ENCODE results near the gene FARP1. TPM values are rescaled to one million over a fixed set of nuclear protein-coding genes. Genes with fewer than 3 reads are reported as not detected.

Gene FARP1
- total and polyA plus RNA-seq, 4 experiments from 2014 or later: 0.26 to 1.5 (median 0.42) TPM; not detected in 1

GRCh38 chr13:98475522-98475921 is 332.6 kb downstream of the FARP1 start:
- Histone ChIP-seq H3K4me3 (ENCODE audit: low read length in 2 of 2) (no peak overlapping the region), H3K27me3 (ENCODE audit: insufficient read depth, low read length) (no peaks in the 10 kb centered on the region), H3K9me3 (ENCODE audit: control insufficient read depth in 1 of 2, low read length in 2 of 2) (no peaks in the 10 kb centered on the region), H3K27ac (ENCODE audit: low read depth, low read length) (peak overlapping the region; percentile 60), H3K36me3 (ENCODE audit: insufficient read depth, low read length) (peaks cover 36% of the 10 kb centered on the region), H3K4me1 (ENCODE audit: insufficient read depth, low read length) (peaks cover 48% of the 10 kb centered on the region)
- intact Hi-C loops (cut with micrococcal nuclease): loop anchor here (5.0 kb wide), 2 partner anchors 42 to 1022 kb away; no protein-coding TSS in a partner anchor
- Mint-ChIP-seq H3K4me3 (peak overlapping the region in 1 of 8 donors; percentile 20), H3K27ac (peak overlapping the region; percentile 53 to 93 (median 78)), H3K4me1 (peaks cover 44 to 67% (median 58%) of the 10 kb centered on the region in 4 donors), H3K27me3 (no peaks in the 10 kb centered on the region), H3K9me3 (peaks cover 0 to 4% (median 0%) of the 10 kb centered on the region in 8 donors), H3K36me3 (peaks cover 36 to 52% of the 10 kb centered on the region in 2 donors)
- POLR2A ChIA-PET (ENCODE audit: partially characterized antibody): interaction anchor here (1.1 to 3.2 kb wide), 9 partner anchors 9 to 100 kb away, joined by 3 to 27 read pairs (median 11); no protein-coding TSS in a partner anchor
- CTCF ChIA-PET (ENCODE audit: partially characterized antibody): interaction anchor here (0.7 to 1.8 kb wide), 5 partner anchors 9 to 178 kb away, joined by 3 to 6 read pairs (median 4); no protein-coding TSS in a partner anchor
- no peak for DNase-seq

- ChIA-PET POLR2A (ENCODE audit: partially characterized antibody) (interaction anchor here (0.6 to 3.2 kb wide), 13 partner anchors 8 to 100 kb away, joined by 3 to 27 read pairs (median 5); no protein-coding TSS in a partner anchor), CTCF (ENCODE audit: partially characterized antibody) (interaction anchor here (0.7 to 1.8 kb wide), 6 partner anchors 9 to 177 kb away, joined by 3 to 6 read pairs (median 4); no protein-coding TSS in a partner anchor)
- peak overlapping the region in 7 of 8 donors; percentile 63 to 80 (median 74) for H3K4me3 Mint-ChIP-seq
- Histone ChIP-seq H3K9me3 (ENCODE audit: control insufficient read depth in 1 of 2, low read length in 2 of 2) (no peaks in the 10 kb centered on the region), H3K4me1 (ENCODE audit: insufficient read depth, low read length) (peaks cover 54% of the 10 kb centered on the region), H3K36me3 (ENCODE audit: insufficient read depth, low read length) (peaks cover 34% of the 10 kb centered on the region), H3K27me3 (ENCODE audit: insufficient read depth, low read length) (no peaks in the 10 kb centered on the region), H3K27ac (ENCODE audit: low read depth, low read length) (peak overlapping the region; percentile 78), H3K4me3 (ENCODE audit: low read length in 2 of 2) (peak overlapping the region in 1 of 2 donors; percentile 1)
- H3K27ac Mint-ChIP-seq: peak overlapping the region; percentile 83 to 98 (median 96)
- intact Hi-C loops (cut with micrococcal nuclease): loop anchor here (1.0 to 5.0 kb wide), 7 partner anchors 9 to 1021 kb away; no protein-coding TSS in a partner anchor
- peaks cover 36 to 51% of the 10 kb centered on the region in 2 donors for H3K36me3 Mint-ChIP-seq
- H3K4me1 Mint-ChIP-seq: peaks cover 48 to 69% (median 61%) of the 10 kb centered on the region in 4 donors
- peak in 1 of 5 donors; percentile 89 for DNase-seq
- peaks cover 0 to 4% (median 0%) of the 10 kb centered on the region in 8 donors for H3K9me3 Mint-ChIP-seq
- no peaks in the 10 kb centered on the region for H3K27me3 Mint-ChIP-seq
Observed at GRCh38 chr13:98476106-98476505, 333.2 kb downstream of the FARP1 start.

- peaks cover 58% of the 10 kb centered on the region for H3K4me1 ChIP-seq (ENCODE audit: insufficient read depth, low read length)
- H3K36me3 Mint-ChIP-seq: peaks cover 34 to 50% of the 10 kb centered on the region in 2 donors
Observed at GRCh38 chr13:98476538-98476966, 333.7 kb downstream of the FARP1 start.

GRCh38 chr13:98478189-98479129 is 335.6 kb downstream of the FARP1 start:
- Mint-ChIP-seq H3K9me3 (no peaks in the 10 kb centered on the region), H3K4me1 (peaks cover 53 to 70% (median 63%) of the 10 kb centered on the region in 4 donors), H3K36me3 (peaks cover 16 to 38% of the 10 kb centered on the region in 2 donors), H3K27me3 (no peaks in the 10 kb centered on the region), H3K27ac (peak overlapping the region; percentile 90 to 98 (median 92)), H3K4me3 (peak overlapping the region in 7 of 8 donors; percentile 39 to 77 (median 70))
- POLR2A ChIA-PET (ENCODE audit: partially characterized antibody): interaction anchor here (1.0 to 3.2 kb wide), 3 partner anchors 85 to 99 kb away, joined by 3 to 27 read pairs (median 16); no protein-coding TSS in a partner anchor
- peak in 2 of 5 donors; percentile 9 to 52 for DNase-seq
- intact Hi-C loops (cut with micrococcal nuclease): loop anchor here (5.0 kb wide), 2 partner anchors 39 to 1019 kb away; no protein-coding TSS in a partner anchor
- CTCF ChIA-PET (ENCODE audit: partially characterized antibody): interaction anchor here (11.0 kb wide), 1 partner anchor 174 kb away, joined by 101 read pairs; no protein-coding TSS in a partner anchor
- Histone ChIP-seq H3K9me3 (ENCODE audit: control insufficient read depth in 1 of 2, low read length in 2 of 2) (no peaks in the 10 kb centered on the region), H3K27me3 (ENCODE audit: insufficient read depth, low read length) (no peaks in the 10 kb centered on the region), H3K4me1 (ENCODE audit: insufficient read depth, low read length) (peaks cover 78% of the 10 kb centered on the region), H3K4me3 (ENCODE audit: low read length in 2 of 2) (no peak overlapping the region), H3K27ac (ENCODE audit: low read depth, low read length) (peak overlapping the region; percentile 34), H3K36me3 (ENCODE audit: insufficient read depth, low read length) (peaks cover 17% of the 10 kb centered on the region)

More at GRCh38 chr13:98476538-98476966, 333.7 kb downstream of the FARP1 start:
- peak overlapping the region; percentile 83 to 98 (median 96) for H3K27ac Mint-ChIP-seq
- POLR2A ChIA-PET (ENCODE audit: partially characterized antibody): interaction anchor here (0.6 to 3.2 kb wide), 14 partner anchors 8 to 99 kb away, joined by 3 to 27 read pairs (median 5); no protein-coding TSS in a partner anchor
- H3K4me3 Mint-ChIP-seq: peak overlapping the region; percentile 63 to 80 (median 74)
- intact Hi-C loops (cut with micrococcal nuclease): loop anchor here (1.0 to 5.0 kb wide), 7 partner anchors 9 to 1021 kb away; no protein-coding TSS in a partner anchor
- peaks cover 51 to 69% (median 61%) of the 10 kb centered on the region in 4 donors for H3K4me1 Mint-ChIP-seq
- Histone ChIP-seq H3K36me3 (ENCODE audit: insufficient read depth, low read length) (peaks cover 29% of the 10 kb centered on the region), H3K4me3 (ENCODE audit: low read length in 2 of 2) (peak overlapping the region; percentile 1 to 21), H3K27ac (ENCODE audit: low read depth, low read length) (peak overlapping the region; percentile 78), H3K9me3 (ENCODE audit: control insufficient read depth in 1 of 2, low read length in 2 of 2) (no peaks in the 10 kb centered on the region), H3K27me3 (ENCODE audit: insufficient read depth, low read length) (no peaks in the 10 kb centered on the region)
- CTCF ChIA-PET (ENCODE audit: partially characterized antibody): interaction anchor here (0.8 to 1.8 kb wide), 4 partner anchors 10 to 123 kb away, joined by 3 to 6 read pairs (median 4); no protein-coding TSS in a partner anchor
- peak; percentile 84 to 97 (median 86) for DNase-seq
- peaks cover 0 to 4% (median 0%) of the 10 kb centered on the region in 8 donors for H3K9me3 Mint-ChIP-seq
- H3K27me3 Mint-ChIP-seq: no peaks in the 10 kb centered on the region

- H3K27me3 ChIP-seq (ENCODE audit: insufficient read depth, low read length): no peaks in the 10 kb centered on the region
- no peaks in the 10 kb centered on the region for H3K9me3 ChIP-seq (ENCODE audit: control insufficient read depth in 1 of 2, low read length in 2 of 2)
- H3K4me1 ChIP-seq (ENCODE audit: insufficient read depth, low read length): peaks cover 88% of the 10 kb centered on the region
- Mint-ChIP-seq H3K27me3 (no peaks in the 10 kb centered on the region), H3K9me3 (no peaks in the 10 kb centered on the region), H3K36me3 (peaks cover 9 to 32% of the 10 kb centered on the region in 2 donors), H3K4me1 (peaks cover 59 to 80% (median 72%) of the 10 kb centered on the region in 4 donors), H3K4me3 (peak overlapping the region in 2 of 8 donors; percentile 8 to 36), H3K27ac (peak overlapping the region in 6 of 7 donors; percentile 70 to 93 (median 87))
- peaks cover 6% of the 10 kb centered on the region for H3K36me3 ChIP-seq (ENCODE audit: insufficient read depth, low read length)
- no peak for DNase-seq
- ChIA-PET CTCF (ENCODE audit: partially characterized antibody) (interaction anchor here (0.9 to 11.0 kb wide), 6 partner anchors 20 to 194 kb away, joined by 3 to 101 read pairs (median 3); no protein-coding TSS in a partner anchor), POLR2A (ENCODE audit: partially characterized antibody) (interaction anchor here (1.5 kb wide), 1 partner anchor 102 kb away, joined by 3 read pairs; no protein-coding TSS in a partner anchor)
- no peak overlapping the region for H3K4me3 ChIP-seq (ENCODE audit: low read length in 2 of 2)
- H3K27ac ChIP-seq (ENCODE audit: low read depth, low read length): no peak overlapping the region
- intact Hi-C loops (cut with micrococcal nuclease): loop anchor here (5.0 kb wide), 2 partner anchors 38 to 1018 kb away; no protein-coding TSS in a partner anchor
Observed at GRCh38 chr13:98479496-98480003, 336.7 kb downstream of the FARP1 start.
